K562 (cell line): Measurements from ENCODE around the gene GRIK5. TPM values are rescaled to one million over a fixed set of nuclear protein-coding genes. Genes with fewer than 3 reads are reported as not detected.

Experiments used
- BRCA1 ChIP-seq, 2 experiments: fragments of 450-650 bp in 1 of 2; sonication (generic) in 1 of 2; formaldehyde crosslinking in 1 of 2; IDR thresholded peaks; 2 replicates each; pipeline versions ENCODE4 v1.5.0 to v1.6.1; 2017 to 2020; ENCODE audit warnings: mild to moderate bottlenecking in 1 of 2, missing genetic modification reagents in 1 of 2
- CHD2 ChIP-seq: IDR thresholded peaks from 2 replicates; pipeline ENCODE4 v1.6.1; 2011; ENCODE audit warnings: low read depth, low read length
- CHD4 ChIP-seq: fragments of 200-600 bp; sonication (generic); IDR thresholded peaks from 3 replicates; pipeline ENCODE4 v1.6.1; 2012; ENCODE audit warnings: low read depth, mild to moderate bottlenecking, mixed read lengths, low read length, inconsistent platforms; ENCODE audit not compliant: insufficient read depth, insufficient replicate concordance, poor library complexity, severe bottlenecking
- E2F6 ChIP-seq, 2 experiments: IDR thresholded peaks; 2 replicates each; pipeline ENCODE4 v1.6.1; 2011; ENCODE audit warnings: borderline replicate concordance in 1 of 2, control low read depth in 1 of 2, low read depth in 1 of 2, low read length in 1 of 2, mild to moderate bottlenecking in 1 of 2, mixed read lengths in 1 of 2, moderate library complexity in 1 of 2; ENCODE audit not compliant: insufficient read depth in 1 of 2, insufficient read length in 1 of 2, poor library complexity in 1 of 2, severe bottlenecking in 1 of 2; ENCODE audit errors: extremely low read depth in 1 of 2
- E2F8 ChIP-seq: fragments of 450-650 bp; IDR thresholded peaks from 2 replicates; pipeline ENCODE4 v1.7.1; 2018; ENCODE audit warnings: mild to moderate bottlenecking, low read depth; ENCODE audit not compliant: partially characterized antibody
- EP400 ChIP-seq: fragments of 450-650 bp; IDR thresholded peaks from 2 replicates; pipeline ENCODE4 v1.6.1; 2017; ENCODE audit warnings: antibody characterized with exemption, mild to moderate bottlenecking, moderate library complexity
- FOSL1 ChIP-seq: fragments of 200-800 bp; sonication (Bioruptor generic); conservative IDR thresholded peaks from 2 replicates; pipeline ENCODE4 v1.6.1; 2016; ENCODE audit warnings: missing genetic modification characterization, missing compliant biosample characterization
- FOXK2 ChIP-seq, 2 experiments: fragments of 450-650 bp; IDR thresholded peaks in 1 of 2; conservative IDR thresholded peaks in 1 of 2; 2 replicates each; pipeline ENCODE4 v1.6.1; 2016; ENCODE audit warnings: low read depth in 2 of 2, mild to moderate bottlenecking in 1 of 2
- FOXP4 ChIP-seq: sonication (generic); formaldehyde crosslinking; IDR thresholded peaks from 2 replicates; pipeline ENCODE4 v1.8.0; 2022; ENCODE audit warnings: mild to moderate bottlenecking, missing genetic modification reagents, borderline replicate concordance
- KLF13 ChIP-seq: fragments of 450-650 bp; IDR thresholded peaks from 2 replicates; pipeline ENCODE4 v1.6.1; 2016; ENCODE audit warnings: missing genetic modification characterization, low read depth, mild to moderate bottlenecking, missing compliant biosample characterization, moderate library complexity, borderline replicate concordance
- MBD2 ChIP-seq: sonication (generic); IDR thresholded peaks from 2 replicates; pipeline ENCODE4 v1.6.1; 2016; ENCODE audit warnings: low read depth, borderline replicate concordance
- MTA3 ChIP-seq: fragments of 450-650 bp; formaldehyde crosslinking; IDR thresholded peaks from 2 replicates; pipeline ENCODE4 v1.6.1; 2017; ENCODE audit warnings: mild to moderate bottlenecking, borderline replicate concordance
- NR2C1 ChIP-seq, 2 experiments: fragments of 450-650 bp; IDR thresholded peaks; 2 replicates each; pipeline ENCODE4 v1.6.1; 2017; ENCODE audit warnings: mild to moderate bottlenecking in 2 of 2, antibody characterized with exemption in 1 of 2, inconsistent platforms in 1 of 2, missing compliant biosample characterization in 1 of 2, missing genetic modification characterization in 1 of 2
- SNAPC5 ChIP-seq: fragments of 250-450 bp; sonication (Bioruptor Pico); IDR thresholded peaks from 2 replicates; pipeline ENCODE4 v1.8.0; 2021; ENCODE audit warnings: moderate library complexity, mild to moderate bottlenecking, inconsistent platforms
- STAG1 ChIP-seq: sonication (generic); formaldehyde crosslinking; IDR thresholded peaks from 2 replicates; pipeline ENCODE4 v1.5.0; 2020; ENCODE audit warnings: missing genetic modification reagents, borderline replicate concordance
- SUPT5H ChIP-seq: fragments of 450-650 bp; IDR thresholded peaks from 2 replicates; pipeline ENCODE4 v1.6.1; 2016
- TCF7 ChIP-seq: sonication (generic); IDR thresholded peaks from 2 replicates; pipeline ENCODE4 v1.6.1; 2016; ENCODE audit warnings: antibody characterized with exemption, borderline replicate concordance
- ZFP36 ChIP-seq: fragments of 150-350 bp; IDR thresholded peaks from 2 replicates; pipeline ENCODE4 v1.6.1; 2018; ENCODE audit warnings: low read length, low read depth; ENCODE audit not compliant: partially characterized antibody
- ZNF197 ChIP-seq: fragments of 200-800 bp; sonication (Bioruptor generic); IDR thresholded peaks from 2 replicates; pipeline ENCODE4 v1.6.1; 2016; ENCODE audit warnings: low read depth, missing genetic modification characterization, missing compliant biosample characterization
- ZNF551 ChIP-seq: fragments of 250-450 bp; sonication (Bioruptor Pico); IDR thresholded peaks from 2 replicates; pipeline ENCODE4 v1.5.0; 2021; ENCODE audit warnings: mild to moderate bottlenecking, moderate library complexity
- polyA plus RNA-seq, 8 experiments: library from polyadenylated mRNA; depleted of rRNA in 4 of 8; stranded (reverse) in 5 of 8; unstranded in 3 of 8; fragments of >200 nt; fragmentation: Nextera tagmentation in 2 of 8; fragmentation: Illumina TruSeq in 1 of 8; extraction: Ambion mirVana in 2 of 8; extraction: Trizol in 1 of 8; gene quantifications; 2 replicates each; pipeline versions ENCODE4 v1.2.1 to v1.2.3, GENCODE V29; 2011 to 2014; ENCODE audit warnings: inconsistent platforms in 1 of 8, missing spikeins in 1 of 8
- total RNA-seq, 7 experiments: library from RNA; depleted of rRNA in 6 of 7; stranded (reverse); fragments of >200 nt in 6 of 7; fragmentation: Illumina TruSeq in 2 of 7; extraction: Trizol in 2 of 7; gene quantifications; 2 replicates each; pipeline versions ENCODE4 v1.2.1 to v1.2.3, GENCODE V29; 2011 to 2021; ENCODE audit warnings: low replicate concordance in 1 of 7

GRIK5 gene
- total and polyA plus RNA-seq, 9 of the 15 experiments (the other 6 are each of a cell fraction or from before 2014, with no cell fraction given): 0.04 to 0.55 (median 0.27) TPM; not detected in 2

- TF ChIP-seq EP400 (peak; percentile 74), E2F6 (IDR thresholded peaks at IDR 0.05; ENCODE audit: borderline replicate concordance in 1 of 2, extremely low read depth in 1 of 2, insufficient read depth in 1 of 2, insufficient read length in 1 of 2, low read depth in 1 of 2, low read length in 1 of 2, poor library complexity in 1 of 2, severe bottlenecking in 1 of 2) (no peak), FOSL1 (tag) (peak; percentile 50; the same call in 1 of the 2 replicates), BRCA1 (IDR thresholded peaks at IDR 0.05) (no peak), BRCA1 (CRISPR knock-in tag; IDR thresholded peaks at IDR 0.05) (no peak), ZFP36 (no peak), MBD2 (no peak), FOXP4 (CRISPR knock-in tag) (no peak), STAG1 (no peak), MTA3 (no peak), NR2C1 (IDR thresholded peaks at IDR 0.05) (no peak), NR2C1 (tag; IDR thresholded peaks at IDR 0.05) (peak; percentile 65), E2F8 (no peak), CHD2 (no peak), TCF7 (no peak), FOXK2 (conservative IDR thresholded peaks at IDR 0.05 in 1 of 2, IDR thresholded peaks at IDR 0.05 in 1 of 2; ENCODE audit: low read depth in 2 of 2) (0 out of 4 replicates have a peak, but pooled peaks of 1 of the 2 experiments have one; percentile 44), ZNF197 (CRISPR knock-in tag) (peak; percentile 70), ZNF551 (no peak), SNAPC5 (CRISPR knock-in tag) (no peak), CHD4 (no peak), KLF13 (tag) (no peak; the same call in 1 of the 2 replicates), SUPT5H (no peak)
Observed at GRCh38 chr19:42010245-42011126, 59.5 kb downstream of the GRIK5 start (continued).
